Tongue (tissue), 2 donors: Measurements from ENCODE around the gene MRPL58. TPM values are rescaled to one million over a fixed set of nuclear protein-coding genes. Genes with fewer than 3 reads are reported as not detected.
"Not testable (repeated sequence)": the region's sequence is repeated elsewhere in the genome, so short reads cannot be mapped to it uniquely, and the experiment has no call there.

Source experiments
- DNase-seq: peaks from one replicate; pipeline ENCODE4 v3.0.0-alpha.2; 2015
- total RNA-seq: library from RNA; depleted of rRNA; stranded (reverse); fragments of >200 nt; gene quantifications from one replicate; pipeline ENCODE4 v1.2.3, GENCODE V29; 2014

The MRPL58 gene
- total RNA-seq, 1 donor from 2014 or later, result 31.5 TPM

GRCh38 chr17:75013092-75013559 lies 656 bp downstream of the MRPL58 start:
- DNase-seq, result no peak

- no peak for DNase-seq
Observed at GRCh38 chr17:75019146-75019545, 6.7 kb downstream of the MRPL58 start.

GRCh38 chr17:75019710-75020109 lies 7.2 kb downstream of the MRPL58 start:
- DNase-seq, result no peak

GRCh38 chr17:75020331-75021110 lies 8.1 kb downstream of the MRPL58 start:
- no peak for DNase-seq

GRCh38 chr17:75024686-75025397 lies 12.4 kb downstream of the MRPL58 start:
- no peak for DNase-seq

- not testable (repeated sequence) for DNase-seq
Observed at GRCh38 chr17:75025398-75025734, 12.9 kb downstream of the MRPL58 start.

GRCh38 chr17:75026650-75027049 lies 14.2 kb downstream of the MRPL58 start:
- DNase-seq, result peak; percentile 17

GRCh38 chr17:75030161-75030560 lies 17.7 kb downstream of the MRPL58 start:
- no peak for DNase-seq

- peak; percentile 88 for DNase-seq
Observed at GRCh38 chr17:75031972-75032719, 19.7 kb downstream of the MRPL58 start.

GRCh38 chr17:75032720-75033280 lies 20.3 kb downstream of the MRPL58 start:
- DNase-seq, result peak; percentile 40

GRCh38 chr17:75033346-75034235 lies 21.1 kb downstream of the MRPL58 start:
- peak; percentile 99 for DNase-seq

- DNase-seq, result peak; percentile 97
Observed at GRCh38 chr17:75034236-75034908, 21.9 kb downstream of the MRPL58 start.

- peak; percentile 91 for DNase-seq
Observed at GRCh38 chr17:75036643-75037268, 24.3 kb downstream of the MRPL58 start.

- DNase-seq, result no peak
Observed at GRCh38 chr17:75039238-75039637, 26.8 kb downstream of the MRPL58 start.

- DNase-seq, result no peak
Observed at GRCh38 chr17:75041656-75042280, 29.3 kb downstream of the MRPL58 start.

GRCh38 chr17:75043789-75044188 lies 31.3 kb downstream of the MRPL58 start:
- DNase-seq, result not testable (repeated sequence)

- no peak for DNase-seq
Observed at GRCh38 chr17:75044716-75045115, 32.2 kb downstream of the MRPL58 start.

- DNase-seq, result not testable (repeated sequence)
Observed at GRCh38 chr17:75045946-75046406, 33.5 kb downstream of the MRPL58 start.

- peak; percentile 98 for DNase-seq
Observed at GRCh38 chr17:75046407-75047289, 34.2 kb downstream of the MRPL58 start, which contains the start of the genes ATP5PD and KCTD2. TSS of gene ATP5PD (minus strand) at chr17:75046969. CDS start at chr17:75042650, 4,319 bp downstream. TSS of gene KCTD2 (plus strand) at chr17:75047225. CDS start at chr17:75047251, 26 bp downstream.
